HG03025 (cell line): Measurements from ENCODE around the gene METTL27.
"Not testable (repeated sequence)": the region's sequence is repeated elsewhere in the genome, so short reads cannot be mapped to it uniquely, and the experiment has no call there.

Experiments used
- ATAC-seq: cut with Tn5 transposase; IDR thresholded peaks from one replicate; pipeline ENCODE4 v1.9.1; 2021; ENCODE audit warnings: mild to moderate bottlenecking, moderate library complexity; ENCODE audit not compliant: unreplicated experiment, low FRiP score

Gene METTL27

GRCh38 chr7:73839743-73840714 is 2.3 kb downstream of the METTL27 start:
- no peak for ATAC-seq

- ATAC-seq = no peak
These were observed 3.0 kb downstream of the METTL27 start for GRCh38 chr7:73839290-73839689.

- no peak for ATAC-seq
These were observed 3.7 kb downstream of the METTL27 start for GRCh38 chr7:73838642-73839041.

GRCh38 chr7:73837167-73837566 is 5.1 kb downstream of the METTL27 start:
- not testable (repeated sequence) for ATAC-seq

- ATAC-seq = no peak
These were observed 7.6 kb downstream of the METTL27 start for GRCh38 chr7:73834626-73835191.

GRCh38 chr7:73833251-73833919 is 8.9 kb downstream of the METTL27 start:
- ATAC-seq = no peak

- no peak for ATAC-seq
These were observed 9.5 kb downstream of the METTL27 start for GRCh38 chr7:73832806-73833205.

- ATAC-seq = no peak
These were observed 10.3 kb downstream of the METTL27 start for GRCh38 chr7:73831834-73832651.

GRCh38 chr7:73831584-73831833 is 10.8 kb downstream of the METTL27 start:
- ATAC-seq = no peak

- ATAC-seq = no peak
These were observed 11.4 kb downstream of the METTL27 start, which contains the start of gene CLDN4 for GRCh38 chr7:73830681-73831583. Gene CLDN4 (plus strand): TSS chr7:73830996. CDS start chr7:73831202, 206 bp downstream.

- no peak for ATAC-seq
These were observed 12.2 kb downstream of the METTL27 start for GRCh38 chr7:73829921-73830680.

GRCh38 chr7:73829505-73829904 is 12.8 kb downstream of the METTL27 start:
- no peak for ATAC-seq

- ATAC-seq = no peak
These were observed 13.3 kb downstream of the METTL27 start for GRCh38 chr7:73828972-73829371.

GRCh38 chr7:73828107-73828803 is 14.1 kb downstream of the METTL27 start:
- no peak for ATAC-seq

GRCh38 chr7:73827567-73828106 is 14.7 kb downstream of the METTL27 start:
- ATAC-seq = no peak

GRCh38 chr7:73824986-73825385 is 17.3 kb downstream of the METTL27 start:
- ATAC-seq = no peak

- no peak for ATAC-seq
These were observed 18.3 kb downstream of the METTL27 start for GRCh38 chr7:73823873-73824592.
